Measurements from ENCODE around the gene BICDL2. TPM values are rescaled to one million over a fixed set of nuclear protein-coding genes. Genes with fewer than 3 reads are reported as not detected.

BICDL2 gene
- total and polyA plus RNA-seq, 2 of the 4 experiments (the other 2 are of a cell fraction) = 0.17 to 0.18 TPM

GRCh38 chr16:3042376-3042775 lies 5.6 kb upstream of the BICDL2 start:
- ChIA-PET CTCF (interaction anchor here (1.0 to 1.5 kb wide), 3 partner anchors 11 to 38 kb away, joined by 3 to 4 read pairs (median 4); no protein-coding TSS in a partner anchor), POLR2A (ENCODE audit: unreplicated experiment) (no interaction called here)
- Histone ChIP-seq H2BK20ac (ENCODE audit: low read depth, low read length) (no peak overlapping the region), H3K23ac (ENCODE audit: low read depth, low read length) (no peak overlapping the region), H3K79me1 (ENCODE audit: low read depth in 1 of 2, low read length in 2 of 2) (no peaks in the 10 kb centered on the region), H3K9me3 (ENCODE audit: control insufficient read depth, insufficient read depth, low read length) (no peaks in the 10 kb centered on the region; the same call in 1 of the 2 replicates), H4K91ac (ENCODE audit: insufficient read depth, low read depth, low read length) (no peak overlapping the region), H3K36me3 (ENCODE audit: control insufficient read depth, insufficient read depth, low read length) (no peaks in the 10 kb centered on the region), H2AK5ac (ENCODE audit: low read depth, low read length) (no peak overlapping the region), H2BK15ac (ENCODE audit: low read depth, low read length) (no peak overlapping the region), H2BK5ac (ENCODE audit: low read depth, low read length, poor library complexity, severe bottlenecking) (no peak overlapping the region), H3K4ac (ENCODE audit: low read depth, low read length) (no peak overlapping the region), H3K27ac (ENCODE audit: insufficient read depth, low read length) (no peak overlapping the region), H3K4me2 (ENCODE audit: low read depth, low read length) (no peak overlapping the region), H4K8ac (ENCODE audit: low read depth in 2 of 2, low read length in 2 of 2) (no peak overlapping the region), H3K18ac (ENCODE audit: low read depth, low read length) (no peak overlapping the region), H2AK9ac (replicated peaks; ENCODE audit: low read depth, low read length, poor library complexity) (no peak overlapping the region), H3K14ac (replicated peaks; ENCODE audit: low read depth, low read length) (no peak overlapping the region), H4K5ac (ENCODE audit: low read depth, low read length) (no peak overlapping the region), H3K9ac (ENCODE audit: low read depth, low read length) (no peak overlapping the region), H3K56ac (ENCODE audit: extremely low read depth, insufficient read depth, low read length) (no peak overlapping the region), H3K4me3 (ENCODE audit: insufficient read depth, low read depth, low read length) (no peak overlapping the region), H4K20me1 (ENCODE audit: insufficient read depth, low read length) (no peaks in the 10 kb centered on the region), H2AFZ (replicated peaks; ENCODE audit: low read length, poor library complexity) (no peak overlapping the region), H2BK120ac (ENCODE audit: low read depth, low read length) (no peak overlapping the region), H3K4me1 (ENCODE audit: control insufficient read depth, insufficient read depth, low read length) (no peaks in the 10 kb centered on the region; the same call in 1 of the 2 replicates), H3K9me1 (ENCODE audit: insufficient read depth, low read length) (no peaks in the 10 kb centered on the region), H3K27me3 (ENCODE audit: control insufficient read depth, insufficient read depth, low read length) (peaks cover 64% of the 10 kb centered on the region)
- TF ChIP-seq SMC3 (IDR thresholded peaks at IDR 0.05; ENCODE audit: low read depth, low read length) = no peak
- TF ChIP-seq CEBPB (IDR thresholded peaks at IDR 0.05; ENCODE audit: low read depth, low read length) = 0 out of 2 replicates have a peak, but pooled peaks have one; percentile 22
- intact Hi-C loops (cut with micrococcal nuclease) (no loop called here), in situ Hi-C loops (cut with MboI; ENCODE audit: low sequenced_read_pairs) (no loop called here), dilution Hi-C loops (cut with HindIII; ENCODE audit: low sequenced_read_pairs, unreplicated experiment) (no loop called here)
- no TSS peak for BruUV-seq (replicated peaks)
- WGBS, 2 experiments (ENCODE audit: extremely low coverage in 2 of 2, insufficient read length in 1 of 2) = no CpG with 5 or more reads among the region's 3 CpGs
- DNase-seq (no peak), ATAC-seq (ENCODE audit: low read depth) (no peak)

Data from IMR-90 (cell line).